ENCODE data around the gene ZNF69.
"Not testable (repeated sequence)": the region's sequence is repeated elsewhere in the genome, so short reads cannot be mapped to it uniquely, and the experiment has no call there.

ZNF69 gene

DNA sequence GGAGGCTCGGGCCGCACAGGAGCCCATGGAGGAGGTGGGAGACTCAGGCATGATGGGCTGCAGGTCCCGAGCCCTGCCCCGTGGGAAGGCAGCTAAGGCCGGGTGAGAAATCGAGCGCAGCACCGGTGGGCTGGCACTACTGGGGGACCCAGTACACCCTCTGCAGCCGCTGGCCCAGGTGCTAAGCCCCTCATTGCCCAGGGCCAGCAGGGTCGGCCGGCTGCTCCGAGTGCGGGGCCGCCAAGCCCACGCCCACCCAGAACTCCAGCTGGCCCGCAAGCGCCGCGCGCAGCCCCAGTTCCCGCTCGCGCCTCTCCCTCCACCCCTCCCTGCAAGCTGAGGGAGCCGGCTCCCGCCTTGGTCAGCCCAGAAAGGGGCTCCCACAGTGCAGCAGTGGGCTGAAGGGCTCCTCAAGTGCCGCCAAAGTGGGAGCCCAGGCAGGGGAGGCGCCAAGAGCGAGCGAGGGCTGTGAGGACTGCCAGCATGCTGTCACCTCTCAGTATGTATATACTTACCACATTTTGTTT lies 53.8 kb downstream of the ZNF69 start:
- peaks cover 15% of the 10 kb centered on the region for H3K36me3 ChIP-seq (replicated peaks; ENCODE audit: insufficient read depth, low read length)
- not testable (repeated sequence) for H3K4me1 ChIP-seq (ENCODE audit: low read length); H3K4me2 ChIP-seq (ENCODE audit: low read depth, low read length); H4K20me1 ChIP-seq (ENCODE audit: insufficient read depth, low read length); H3K9me3 ChIP-seq (replicated peaks; ENCODE audit: insufficient read depth, low read length); H3K9me2 ChIP-seq (replicated peaks; ENCODE audit: insufficient read depth, low read length); H3K4me3 ChIP-seq (ENCODE audit: low read length); H2AFZ ChIP-seq (ENCODE audit: low read length); H3K27ac ChIP-seq (ENCODE audit: low read length); DNase-seq; H3F3A ChIP-seq (ENCODE audit: insufficient read depth, low read length); H3K9ac ChIP-seq (ENCODE audit: low read length); H3K27me3 ChIP-seq (replicated peaks; ENCODE audit: insufficient read depth, low read length)
- peaks cover 52% of the 10 kb centered on the region for H3K79me2 ChIP-seq (ENCODE audit: low read length)

- H3K9me3 ChIP-seq (replicated peaks; ENCODE audit: insufficient read depth, low read length), result 0 out of 2 replicates have a peak, but pooled peaks cover 3% of the 10 kb centered on the region
- H3F3A ChIP-seq (ENCODE audit: insufficient read depth, low read length), result no peaks in the 10 kb centered on the region
Measured at GRCh38 chr19:11942008-11942842, 54.6 kb downstream of the ZNF69 start.

DNA sequence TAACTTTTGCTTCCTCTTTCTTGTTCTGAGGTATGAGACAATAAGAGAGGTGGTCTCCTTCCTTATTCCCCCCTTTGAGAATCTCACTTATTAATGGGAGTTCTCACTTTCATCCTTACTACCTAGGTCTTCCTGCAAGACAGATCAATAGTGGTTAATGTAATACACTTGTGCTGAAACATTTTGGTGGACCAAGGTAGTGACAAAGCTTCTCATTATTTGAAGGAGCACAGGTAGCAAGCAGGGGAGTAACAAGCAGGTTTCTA lies 55.2 kb downstream of the ZNF69 start:
- Histone ChIP-seq H3K4me3 (ENCODE audit: low read length) (no peak overlapping the region), H3K9me3 (replicated peaks; ENCODE audit: insufficient read depth, low read length) (0 out of 2 replicates have a peak, but pooled peaks cover 3% of the 10 kb centered on the region)
- DNase-seq, result no peak

More at GRCh38 chr19:11942008-11942842, 54.6 kb downstream of the ZNF69 start:
- Histone ChIP-seq H3K4me1 (ENCODE audit: low read length) (no peaks in the 10 kb centered on the region), H3K4me3 (ENCODE audit: low read length) (no peak overlapping the region), H4K20me1 (ENCODE audit: insufficient read depth, low read length) (no peaks in the 10 kb centered on the region), H2AFZ (ENCODE audit: low read length) (no peak overlapping the region), H3K4me2 (ENCODE audit: low read depth, low read length) (no peak overlapping the region), H3K27me3 (replicated peaks; ENCODE audit: insufficient read depth, low read length) (no peaks in the 10 kb centered on the region), H3K36me3 (replicated peaks; ENCODE audit: insufficient read depth, low read length) (peaks cover 19% of the 10 kb centered on the region), H3K9me2 (replicated peaks; ENCODE audit: insufficient read depth, low read length) (no peaks in the 10 kb centered on the region), H3K79me2 (ENCODE audit: low read length) (peaks cover 48% of the 10 kb centered on the region), H3K9ac (ENCODE audit: low read length) (no peak overlapping the region), H3K27ac (ENCODE audit: low read length) (no peak overlapping the region)
- TF ChIP-seq EZH2phosphoT487 (IDR thresholded peaks at IDR 0.05; ENCODE audit: low read length), result no peak
- TF ChIP-seq, protein P1, sequence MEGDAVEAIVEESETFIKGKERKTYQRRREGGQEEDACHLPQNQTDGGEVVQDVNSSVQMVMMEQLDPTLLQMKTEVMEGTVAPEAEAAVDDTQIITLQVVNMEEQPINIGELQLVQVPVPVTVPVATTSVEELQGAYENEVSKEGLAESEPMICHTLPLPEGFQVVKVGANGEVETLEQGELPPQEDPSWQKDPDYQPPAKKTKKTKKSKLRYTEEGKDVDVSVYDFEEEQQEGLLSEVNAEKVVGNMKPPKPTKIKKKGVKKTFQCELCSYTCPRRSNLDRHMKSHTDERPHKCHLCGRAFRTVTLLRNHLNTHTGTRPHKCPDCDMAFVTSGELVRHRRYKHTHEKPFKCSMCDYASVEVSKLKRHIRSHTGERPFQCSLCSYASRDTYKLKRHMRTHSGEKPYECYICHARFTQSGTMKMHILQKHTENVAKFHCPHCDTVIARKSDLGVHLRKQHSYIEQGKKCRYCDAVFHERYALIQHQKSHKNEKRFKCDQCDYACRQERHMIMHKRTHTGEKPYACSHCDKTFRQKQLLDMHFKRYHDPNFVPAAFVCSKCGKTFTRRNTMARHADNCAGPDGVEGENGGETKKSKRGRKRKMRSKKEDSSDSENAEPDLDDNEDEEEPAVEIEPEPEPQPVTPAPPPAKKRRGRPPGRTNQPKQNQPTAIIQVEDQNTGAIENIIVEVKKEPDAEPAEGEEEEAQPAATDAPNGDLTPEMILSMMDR (IDR thresholded peaks at IDR 0.05; ENCODE audit: low read length), result no peak
- TF ChIP-seq EZH2 (optimal IDR thresholded peaks at IDR 0.05; ENCODE audit: low read depth, low read length), result no peak
- no peak for DNase-seq

More for the DNA sequence above, 55.2 kb downstream of the ZNF69 start:
- TF ChIP-seq EZH2phosphoT487 (IDR thresholded peaks at IDR 0.05; ENCODE audit: low read length) (no peak), EZH2 (optimal IDR thresholded peaks at IDR 0.05; ENCODE audit: low read depth, low read length) (no peak)
- TF ChIP-seq, protein P1 (IDR thresholded peaks at IDR 0.05; ENCODE audit: low read length), result no peak
- no peak overlapping the region for H3K9ac ChIP-seq (ENCODE audit: low read length)
- no peak overlapping the region for H3K27ac ChIP-seq (ENCODE audit: low read length)
- no peak overlapping the region for H2AFZ ChIP-seq (ENCODE audit: low read length)
- no peaks in the 10 kb centered on the region for H3K9me2 ChIP-seq (replicated peaks; ENCODE audit: insufficient read depth, low read length)
- H3K4me2 ChIP-seq (ENCODE audit: low read depth, low read length), result no peak overlapping the region
- H3K27me3 ChIP-seq (replicated peaks; ENCODE audit: insufficient read depth, low read length), result no peaks in the 10 kb centered on the region
- H3K79me2 ChIP-seq (ENCODE audit: low read length), result peaks cover 45% of the 10 kb centered on the region
- H3K36me3 ChIP-seq (replicated peaks; ENCODE audit: insufficient read depth, low read length), result peaks cover 21% of the 10 kb centered on the region
- H3F3A ChIP-seq (ENCODE audit: insufficient read depth, low read length), result no peaks in the 10 kb centered on the region
- no peaks in the 10 kb centered on the region for H4K20me1 ChIP-seq (ENCODE audit: insufficient read depth, low read length)
- H3K4me1 ChIP-seq (ENCODE audit: low read length), result no peaks in the 10 kb centered on the region
